H1 (cell line): ENCODE data around the gene EMX1. TPM values are rescaled to one million over a fixed set of nuclear protein-coding genes. Genes with fewer than 3 reads are reported as not detected.

ENCODE experiments used
- CTCF ChIA-PET: fragments of 300-600 bp; sonication (Branson Sonifier 250); formaldehyde crosslinking; loops from one replicate; lab custom pipeline; 2021; ENCODE audit not compliant: partially characterized antibody; lab: Charles Lee
- POLR2A ChIA-PET: fragments of 300-600 bp; sonication (Branson Sonifier 250); formaldehyde crosslinking; loops from one replicate; lab custom pipeline; 2021; ENCODE audit warnings: inconsistent platforms; ENCODE audit not compliant: partially characterized antibody; lab: Charles Lee
- DNase-seq, 2 experiments: peaks; one replicate each; pipeline versions ENCODE4 v3.0.0 to v3.0.0-alpha.2; 2010 to 2022; ENCODE audit warnings: low spot score in 2 of 2, low read depth in 1 of 2, mixed read lengths in 1 of 2
- FAIRE-seq: peaks from 2 replicates; lab custom pipeline; 2011; peaks lifted over from hg19 to GRCh38; lab: Jason Lieb, UNC
- H2AFZ ChIP-seq: 2 replicates; pipeline ENCODE4 v1.8.1; 2012; ENCODE audit warnings: low read length, inconsistent platforms
- H2AK5ac ChIP-seq: 2 replicates; pipeline ENCODE4 v1.6.1; 2013; ENCODE audit warnings: low read depth, low read length
- H2BK120ac ChIP-seq: replicated peaks from 2 replicates; pipeline ENCODE3; 2013; ENCODE audit warnings: low read depth, low read length, inconsistent platforms
- H2BK12ac ChIP-seq: 2 replicates; pipeline ENCODE4 v1.6.1; 2013; ENCODE audit warnings: low read depth, low read length
- H2BK15ac ChIP-seq: 2 replicates; pipeline ENCODE4 v1.6.1; 2013; ENCODE audit warnings: low read length
- H2BK20ac ChIP-seq: 2 replicates; pipeline ENCODE4 v1.6.1; 2013; ENCODE audit warnings: low read length
- H2BK5ac ChIP-seq: 2 replicates; pipeline ENCODE4 v1.6.1; 2013; ENCODE audit warnings: low read depth, low read length
- H3K14ac ChIP-seq: 2 replicates; pipeline ENCODE4 v1.6.1; 2013; ENCODE audit warnings: inconsistent platforms; ENCODE audit not compliant: insufficient read length
- H3K18ac ChIP-seq: 2 replicates; pipeline ENCODE4 v1.6.1; 2013; ENCODE audit warnings: low read length; ENCODE audit errors: extremely low read depth
- H3K23ac ChIP-seq: 2 replicates; pipeline ENCODE4 v1.6.1; 2013; ENCODE audit warnings: inconsistent platforms; ENCODE audit not compliant: insufficient read length
- H3K23me2 ChIP-seq: 2 replicates; pipeline ENCODE4 v1.6.1; 2013; ENCODE audit warnings: low read depth, low read length
- H3K27ac ChIP-seq: 2 replicates; pipeline ENCODE4 v1.6.1; 2011; ENCODE audit warnings: low read depth, low read length, inconsistent platforms
- H3K27me3 ChIP-seq, 4 experiments: replicated peaks in 1 of 4; 1 replicate in 1 of 4; 2 replicates in 3 of 4; pipeline versions ENCODE4 v1.6.1 to v1.8.1; 2011 to 2013; ENCODE audit warnings: low read length in 3 of 4, mild to moderate bottlenecking in 3 of 4, inconsistent platforms in 2 of 4, mixed read lengths in 2 of 4, moderate library complexity in 1 of 4; ENCODE audit not compliant: control insufficient read depth in 3 of 4, insufficient read depth in 3 of 4; ENCODE audit errors: extremely low read depth in 1 of 4
- H3K36me3 ChIP-seq, 4 experiments: 2 replicates each; pipeline versions ENCODE4 v1.6.1 to v1.8.1; 2011 to 2013; ENCODE audit warnings: mild to moderate bottlenecking in 4 of 4, low read length in 3 of 4, moderate library complexity in 2 of 4, control low read depth in 1 of 4, inconsistent platforms in 1 of 4; ENCODE audit not compliant: insufficient read depth in 4 of 4, control insufficient read depth in 2 of 4
- H3K4ac ChIP-seq: replicated peaks from 2 replicates; pipeline ENCODE3; 2013; ENCODE audit warnings: low read length, low read depth, mixed read lengths, inconsistent platforms; ENCODE audit not compliant: insufficient read length
- H3K4me1 ChIP-seq, 4 experiments: replicated peaks in 1 of 4; 1 replicate in 1 of 4; 2 replicates in 3 of 4; pipeline versions ENCODE4 v1.6.1 to v1.8.1; 2011 to 2013; ENCODE audit warnings: low read length in 3 of 4, inconsistent platforms in 2 of 4, mixed read lengths in 1 of 4; ENCODE audit not compliant: insufficient read depth in 4 of 4, control insufficient read depth in 3 of 4
- H3K4me2 ChIP-seq, 2 experiments: 2 replicates each; pipeline versions ENCODE4 v1.6.1 to v1.8.1; 2011 to 2013; ENCODE audit warnings: low read depth in 2 of 2, low read length in 2 of 2, control low read depth in 1 of 2, inconsistent platforms in 1 of 2, mild to moderate bottlenecking in 1 of 2; ENCODE audit not compliant: insufficient read depth in 1 of 2
- H3K4me3 ChIP-seq, 4 experiments: fragments of 200-600, 300-600 bp in 1 of 4; sonication (generic), shearing (Covaris generic), sonication (Bioruptor Twin) in 1 of 4; 2 replicates each; pipeline versions ENCODE4 v1.5.1 to v1.8.1; 2011 to 2016; ENCODE audit warnings: low read length in 4 of 4, low read depth in 3 of 4, control low read depth in 2 of 4, inconsistent platforms in 2 of 4, mild to moderate bottlenecking in 2 of 4, mixed read lengths in 1 of 4, moderate library complexity in 1 of 4; ENCODE audit not compliant: insufficient read depth in 2 of 4; ENCODE audit errors: extremely low read depth in 1 of 4
- H3K56ac ChIP-seq: replicated peaks from 2 replicates; pipeline ENCODE3; 2013; ENCODE audit warnings: low read depth, mild to moderate bottlenecking, mixed read lengths, low read length, inconsistent platforms; ENCODE audit not compliant: insufficient read length
- H3K79me1 ChIP-seq: 2 replicates; pipeline ENCODE4 v1.6.1; 2013; ENCODE audit warnings: low read depth, low read length, control low read depth
- H3K79me2 ChIP-seq, 2 experiments: 2 replicates each; pipeline versions ENCODE4 v1.6.1 to v1.8.1; 2012 to 2013; ENCODE audit warnings: low read length in 2 of 2, mild to moderate bottlenecking in 2 of 2, inconsistent platforms in 1 of 2; ENCODE audit not compliant: insufficient read depth in 2 of 2, control insufficient read depth in 1 of 2
- H3K9ac ChIP-seq, 4 experiments: replicated peaks in 1 of 4; 1 replicate in 1 of 4; 2 replicates in 3 of 4; pipeline versions ENCODE4 v1.6.1 to v1.8.1; 2011 to 2013; ENCODE audit warnings: low read depth in 3 of 4, low read length in 3 of 4, control low read depth in 2 of 4, mild to moderate bottlenecking in 2 of 4, moderate library complexity in 2 of 4, inconsistent platforms in 1 of 4; ENCODE audit errors: extremely low read depth in 1 of 4
- H3K9me3 ChIP-seq, 2 experiments: 2 replicates each; pipeline versions ENCODE4 v1.6.1 to v1.8.1; 2012 to 2013; ENCODE audit warnings: mild to moderate bottlenecking in 2 of 2, moderate library complexity in 2 of 2, control low read depth in 1 of 2, inconsistent platforms in 1 of 2, low read depth in 1 of 2, low read length in 1 of 2, mixed read lengths in 1 of 2; ENCODE audit not compliant: insufficient read depth in 2 of 2
- H4K20me1 ChIP-seq, 2 experiments: replicated peaks in 1 of 2; 2 replicates each; pipeline versions ENCODE3 to v1.8.1; 2011 to 2013; ENCODE audit warnings: inconsistent platforms in 2 of 2, low read length in 2 of 2, mild to moderate bottlenecking in 1 of 2; ENCODE audit not compliant: insufficient read depth in 2 of 2, control insufficient read depth in 1 of 2
- H4K5ac ChIP-seq: 2 replicates; pipeline ENCODE4 v1.6.1; 2013; ENCODE audit warnings: low read length, low read depth, mixed read lengths, inconsistent platforms; ENCODE audit not compliant: insufficient read length
- H4K8ac ChIP-seq: 2 replicates; pipeline ENCODE4 v1.8.0; 2013; ENCODE audit warnings: mild to moderate bottlenecking, moderate library complexity, low read length, inconsistent platforms; ENCODE audit not compliant: insufficient read depth; ENCODE audit errors: extremely low read depth
- H4K91ac ChIP-seq: replicated peaks from 2 replicates; pipeline ENCODE3; 2013; ENCODE audit warnings: low read length, mixed read lengths, inconsistent platforms; ENCODE audit not compliant: insufficient read length
- BCL11A ChIP-seq, 2 experiments: IDR thresholded peaks; one replicate each; pipeline ENCODE4 v1.6.1; 2011; ENCODE audit warnings: low read depth in 2 of 2, low read length in 2 of 2, mild to moderate bottlenecking in 2 of 2
- CBX8 ChIP-seq: fragments of 300-800, 300-1000 bp; sonication (generic); IDR thresholded peaks from 2 replicates; pipeline ENCODE4 v1.7.1; 2016; ENCODE audit warnings: low read depth, low read length, borderline replicate concordance
- CHD2 ChIP-seq: IDR thresholded peaks from 2 replicates; pipeline ENCODE4 v1.6.1; 2012; ENCODE audit warnings: low read length, improper control_type of control experiment
- EGR1 ChIP-seq: IDR thresholded peaks from 2 replicates; pipeline ENCODE4 v1.6.1; 2011; ENCODE audit warnings: low read depth, low read length, borderline replicate concordance
- GABPA ChIP-seq: IDR thresholded peaks from 2 replicates; pipeline ENCODE4 v1.6.1; 2011; ENCODE audit warnings: mild to moderate bottlenecking, low read length, moderate library complexity, borderline replicate concordance; ENCODE audit not compliant: insufficient read depth
- POU5F1 ChIP-seq: IDR thresholded peaks from 2 replicates; pipeline ENCODE4 v1.6.1; 2011; ENCODE audit warnings: low read depth, mild to moderate bottlenecking, low read length, moderate library complexity
- RBBP5 ChIP-seq: IDR thresholded peaks from 2 replicates; pipeline ENCODE4 v1.7.1; 2012; ENCODE audit warnings: low read depth, mild to moderate bottlenecking, inconsistent platforms, low read length, moderate library complexity, borderline replicate concordance
- SP4 ChIP-seq: IDR thresholded peaks from 2 replicates; pipeline ENCODE4 v1.6.1; 2012; ENCODE audit warnings: low read length, inconsistent platforms
- TBP ChIP-seq: IDR thresholded peaks from 2 replicates; pipeline ENCODE4 v1.6.1; 2011; ENCODE audit warnings: low read depth, low read length, improper control_type of control experiment
- YY1 ChIP-seq: IDR thresholded peaks from 2 replicates; pipeline ENCODE4 v1.6.1; 2011; ENCODE audit warnings: low read depth, mild to moderate bottlenecking, low read length
- WGBS, 2 experiments: shearing (Covaris generic) in 1 of 2; methylation state at CpG; one replicate each; pipeline versions ENCODE4 v1.1.6 to v1.1.7; 2013 to 2015; ENCODE audit warnings: low lambda C conversion rate in 2 of 2, mixed read lengths in 2 of 2, inconsistent platforms in 1 of 2, low coverage in 1 of 2, missing lambda C conversion rate in 1 of 2; ENCODE audit not compliant: insufficient replicate concordance in 2 of 2, insufficient coverage in 1 of 2, insufficient read length in 1 of 2; ENCODE audit errors: extremely low coverage in 1 of 2, missing lambda C conversion rate in 1 of 2; 5-methylcytosine and 5-hydroxymethylcytosine counted together
- polyA plus RNA-seq, 7 experiments: library from polyadenylated mRNA; depleted of rRNA in 3 of 7; stranded (reverse) in 5 of 7; unstranded in 2 of 7; fragments of >200 nt in 5 of 7; fragments of 200-250 nt in 2 of 7; gene quantifications; 1 replicate in 5 of 7; 2 replicates in 1 of 7; 4 replicates in 1 of 7; pipeline versions ENCODE4 v1.2.1 to v1.2.3, GENCODE V29; 2011 to 2013; ENCODE audit warnings: missing spikeins in 2 of 7, mixed read lengths in 2 of 7
- total RNA-seq: library from RNA; stranded (reverse); fragmentation: NEBNext Ultra II Directional; extraction: Animal tissue kit (Norgen Biotek cat#: 25700); gene quantifications from 2 replicates; pipeline ENCODE4 v1.2.1, GENCODE V29; 2021
- TF ChIP-seq, protein P1 (sequence below): IDR thresholded peaks from 2 replicates; pipeline ENCODE4 v1.6.1; 2011; ENCODE audit warnings: low read length, improper control_type of control experiment

EMX1 gene
- total and polyA plus RNA-seq, 2 of the 8 experiments (the other 6 are each of a cell fraction or from before 2014, with no cell fraction given), result 2.4 to 4.9 TPM

DNA sequence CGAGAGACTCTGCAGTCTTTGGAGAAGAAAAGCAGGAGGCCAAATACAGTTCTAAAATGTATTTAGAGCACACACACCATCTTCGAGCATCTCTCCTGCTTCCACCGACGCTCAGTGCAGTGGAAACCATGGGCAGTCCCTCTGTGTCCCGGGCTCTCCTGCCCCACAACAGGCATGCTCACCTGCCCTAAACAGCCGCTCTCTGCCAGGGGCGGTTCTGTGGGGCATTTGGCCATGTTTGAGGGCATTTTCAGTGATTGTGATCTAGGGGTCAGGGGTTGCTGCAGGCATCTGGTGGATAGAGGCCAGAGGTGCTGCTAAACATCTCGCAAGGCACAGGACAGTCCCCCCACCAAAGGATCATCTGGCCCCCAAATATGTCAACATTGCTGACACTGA is 55.8 kb downstream of the EMX1 start:
- no peak overlapping the region for H3K14ac ChIP-seq
- POLR2A ChIA-PET, result interaction anchor here (0.9 kb wide), 2 partner anchors 31 to 55 kb away, joined by 3 to 4 read pairs; partner anchors contain the start of gene EMX1
- no peak overlapping the region for H4K91ac ChIP-seq
- peak overlapping the region; percentile 66; the same call in 1 of the 2 replicates for H2BK20ac ChIP-seq
- DNase-seq (no peak), FAIRE-seq (no peak)
- H3K79me2 ChIP-seq, result no peaks in the 10 kb centered on the region
- H3K23ac ChIP-seq, result no peak overlapping the region
- H3K18ac ChIP-seq, result no peak overlapping the region; the same call in 1 of the 2 replicates
- H3K27me3 ChIP-seq, result no peaks in the 10 kb centered on the region; a peak in 1 of 7 replicates
- H2BK5ac ChIP-seq, result peak overlapping the region; percentile 69; the same call in 1 of the 2 replicates
- H3K4me3 ChIP-seq, result no peak overlapping the region
- H2BK120ac ChIP-seq, result no peak overlapping the region
- H3K9ac ChIP-seq, result no peak overlapping the region
- H4K8ac ChIP-seq, result no peak overlapping the region
- H2AFZ ChIP-seq, result no peak overlapping the region
- no peak overlapping the region for H3K56ac ChIP-seq
- no peaks in the 10 kb centered on the region for H3K36me3 ChIP-seq
- H3K27ac ChIP-seq, result no peak overlapping the region
- no peak overlapping the region; a peak in 1 of 4 replicates for H3K4me2 ChIP-seq
- CTCF ChIA-PET, result interaction anchor here (0.8 to 6.3 kb wide), 28 partner anchors 10 to 239 kb away, joined by 3 to 113 read pairs (median 8); partner anchors contain the start of gene SPR
- H2AK5ac ChIP-seq, result 0 out of 2 replicates have a peak overlapping the region, but pooled peaks have one; percentile 9
- peak overlapping the region; percentile 29; the same call in 1 of the 2 replicates for H2BK15ac ChIP-seq
- no peaks in the 10 kb centered on the region for H3K23me2 ChIP-seq
- no peak overlapping the region for H4K5ac ChIP-seq
- H3K9me3 ChIP-seq, result no peaks in the 10 kb centered on the region
- peak overlapping the region; percentile 68; the same call in 1 of the 2 replicates for H2BK12ac ChIP-seq
- no peaks in the 10 kb centered on the region for H3K79me1 ChIP-seq
- H3K4me1 ChIP-seq, result peaks cover 5 to 21% (median 17%) of the 10 kb centered on the region in 4 experiments
- H3K4ac ChIP-seq, result no peak overlapping the region
- no peaks in the 10 kb centered on the region for H4K20me1 ChIP-seq
- WGBS, 2 experiments, result 77% methylated on average over 8 of the region's 8 CpGs; no CpG with 5 or more reads in 1 of the 2 experiments
- no peak for TF ChIP-seq TBP
- TF ChIP-seq, protein P1, sequence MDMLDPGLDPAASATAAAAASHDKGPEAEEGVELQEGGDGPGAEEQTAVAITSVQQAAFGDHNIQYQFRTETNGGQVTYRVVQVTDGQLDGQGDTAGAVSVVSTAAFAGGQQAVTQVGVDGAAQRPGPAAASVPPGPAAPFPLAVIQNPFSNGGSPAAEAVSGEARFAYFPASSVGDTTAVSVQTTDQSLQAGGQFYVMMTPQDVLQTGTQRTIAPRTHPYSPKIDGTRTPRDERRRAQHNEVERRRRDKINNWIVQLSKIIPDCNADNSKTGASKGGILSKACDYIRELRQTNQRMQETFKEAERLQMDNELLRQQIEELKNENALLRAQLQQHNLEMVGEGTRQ, result no peak
- TF ChIP-seq YY1, result no peak
- no peak for TF ChIP-seq GABPA
- no peak for TF ChIP-seq BCL11A (IDR thresholded peaks at IDR 0.05; ENCODE audit: low read depth in 2 of 2, low read length in 2 of 2)
- TF ChIP-seq RBBP5, result no peak
- no peak for TF ChIP-seq POU5F1
- TF ChIP-seq SP4, result no peak
- no peak for TF ChIP-seq CBX8
- TF ChIP-seq EGR1, result no peak
- no peak for TF ChIP-seq CHD2
